ENCODE measurements around the gene ZNF780B. TPM values are rescaled to one million over a fixed set of nuclear protein-coding genes. Genes with fewer than 3 reads are reported as not detected.

The ZNF780B gene
- total RNA-seq, 1 donor from 2014 or later = 9.5 TPM

GRCh38 chr19:39986643-39987042 lies 69.4 kb downstream of the ZNF780B start:
- DNase-seq (ENCODE audit: low spot score) = no peak
- Mint-ChIP-seq H3K9me3 (ENCODE audit: low read depth) (peaks cover 33% of the 10 kb centered on the region), H3K4me1 (ENCODE audit: low read depth) (peaks cover 13% of the 10 kb centered on the region), H3K36me3 (ENCODE audit: low read depth) (peaks cover 25% of the 10 kb centered on the region), H3K27ac (ENCODE audit: unreplicated experiment) (no peak overlapping the region), H3K27me3 (ENCODE audit: low read depth) (no peaks in the 10 kb centered on the region), H3K4me3 (ENCODE audit: unreplicated experiment) (no peak overlapping the region)
- TF ChIP-seq CTCF (IDR thresholded peaks at IDR 0.05) = no peak

- H3K27ac Mint-ChIP-seq (ENCODE audit: unreplicated experiment) = no peak overlapping the region
- no peak for TF ChIP-seq CTCF (IDR thresholded peaks at IDR 0.05)
- DNase-seq (ENCODE audit: low spot score) = no peak
- peaks cover 33% of the 10 kb centered on the region for H3K9me3 Mint-ChIP-seq (ENCODE audit: low read depth)
- H3K4me3 Mint-ChIP-seq (ENCODE audit: unreplicated experiment) = no peak overlapping the region
- H3K4me1 Mint-ChIP-seq (ENCODE audit: low read depth) = peaks cover 10% of the 10 kb centered on the region
- no peaks in the 10 kb centered on the region for H3K27me3 Mint-ChIP-seq (ENCODE audit: low read depth)
- H3K36me3 Mint-ChIP-seq (ENCODE audit: low read depth) = peaks cover 48% of the 10 kb centered on the region
Observed at GRCh38 chr19:39983695-39984300, 72.2 kb downstream of the ZNF780B start.

- Mint-ChIP-seq H3K27ac (ENCODE audit: unreplicated experiment) (no peak overlapping the region), H3K36me3 (ENCODE audit: low read depth) (peaks cover 53% of the 10 kb centered on the region), H3K27me3 (ENCODE audit: low read depth) (no peaks in the 10 kb centered on the region), H3K4me1 (ENCODE audit: low read depth) (peaks cover 10% of the 10 kb centered on the region), H3K9me3 (ENCODE audit: low read depth) (peaks cover 32% of the 10 kb centered on the region), H3K4me3 (ENCODE audit: unreplicated experiment) (no peak overlapping the region)
- no peak for TF ChIP-seq CTCF (IDR thresholded peaks at IDR 0.05)
- no peak for DNase-seq (ENCODE audit: low spot score)
Observed at GRCh38 chr19:39982883-39983282, 73.1 kb downstream of the ZNF780B start.

Other genes starting within 250 kb of the ZNF780B start
- 15.0 to 20.0 TPM (median 19.6 TPM) in 3 replicates for gene DYRK1B, start 222.1 kb downstream of the ZNF780B start, total RNA-seq
- gene FBL, start 209.9 kb downstream of the ZNF780B start, total RNA-seq = 95.0 to 119 TPM (median 104 TPM) in 3 replicates
- 0.31 to 1.6 TPM (median 0.42 TPM) in 3 replicates for gene FCGBP, start 121.6 kb downstream of the ZNF780B start, total RNA-seq
- gene PSMC4, start 85.1 kb downstream of the ZNF780B start, total RNA-seq = 75.2 to 94.4 TPM (median 75.4 TPM) in 3 replicates
- gene ZNF546, start 59.2 kb downstream of the ZNF780B start, total RNA-seq = 2.0 to 7.5 TPM (median 3.6 TPM) in 3 replicates
- gene ZNF780A, start 34.7 kb upstream of the ZNF780B start, total RNA-seq = 6.0 to 11.0 TPM (median 10.9 TPM) in 3 replicates
- 20.0 to 22.7 TPM (median 21.0 TPM) in 3 replicates for gene MAP3K10, start 135.2 kb upstream of the ZNF780B start, total RNA-seq
- gene TTC9B, start 162.2 kb upstream of the ZNF780B start, total RNA-seq = not detected in 3 replicates
- gene CCNP, start 170.5 kb upstream of the ZNF780B start, total RNA-seq = 0.52 to 0.73 TPM (median 0.59 TPM) in 3 replicates
- 99.9 to 136 TPM (median 100 TPM) in 3 replicates for gene AKT2, start 229.1 kb upstream of the ZNF780B start, total RNA-seq